HFFc6 (cell line): ENCODE measurements around the gene CYP2U1. TPM values are rescaled to one million over a fixed set of nuclear protein-coding genes. Genes with fewer than 3 reads are reported as not detected.

ENCODE experiments used
- DNase-seq: peaks from one replicate; pipeline ENCODE4 v3.0.0-alpha.2; 2018
- H3K27ac Mint-ChIP-seq: 2 replicates; pipeline ENCODE4 v1.8.0; 2020; ENCODE audit warnings: mild to moderate bottlenecking, mixed read lengths
- H3K27me3 Mint-ChIP-seq: 2 replicates; pipeline ENCODE4 v1.8.0; 2021; ENCODE audit warnings: mild to moderate bottlenecking, moderate library complexity, mixed read lengths; ENCODE audit not compliant: insufficient read depth
- H3K36me3 Mint-ChIP-seq: 2 replicates; pipeline ENCODE4 v1.8.0; 2021; ENCODE audit warnings: low read depth, mixed read lengths
- H3K4me1 Mint-ChIP-seq: 2 replicates; pipeline ENCODE4 v1.8.0; 2020; ENCODE audit warnings: low read depth, mixed read lengths
- H3K4me3 Mint-ChIP-seq: 2 replicates; pipeline ENCODE4 v1.8.0; 2020; ENCODE audit warnings: mild to moderate bottlenecking, moderate library complexity, mixed read lengths
- H3K9me3 Mint-ChIP-seq: 2 replicates; pipeline ENCODE4 v1.8.0; 2020; ENCODE audit warnings: mild to moderate bottlenecking, mixed read lengths
- total RNA-seq, 6 experiments: library from RNA; stranded (reverse); fragmentation: NEBNext Ultra II Directional; extraction: Animal tissue kit (Norgen Biotek cat#: 25700); gene quantifications; 2 replicates in 1 of 6; 3 replicates in 5 of 6; pipeline ENCODE4 v1.2.3, GENCODE V29; 2021
- TF ChIP-seq, protein P1 (sequence below): fragments of 200-600 bp; sonication (generic); IDR thresholded peaks from 2 replicates; pipeline ENCODE4 v1.5.0; 2021; ENCODE audit warnings: antibody characterized with exemption, mild to moderate bottlenecking

Gene CYP2U1
- total RNA-seq, 6 experiments from 2014 or later, result 17.7 to 25.5 (median 21.7) TPM

GRCh38 chr4:107977482-107977881 is 46.1 kb downstream of the CYP2U1 start:
- Mint-ChIP-seq H3K4me3 (no peak overlapping the region), H3K4me1 (peaks cover 2% of the 10 kb centered on the region; the same call in 1 of the 2 replicates)
- TF ChIP-seq, protein P1, sequence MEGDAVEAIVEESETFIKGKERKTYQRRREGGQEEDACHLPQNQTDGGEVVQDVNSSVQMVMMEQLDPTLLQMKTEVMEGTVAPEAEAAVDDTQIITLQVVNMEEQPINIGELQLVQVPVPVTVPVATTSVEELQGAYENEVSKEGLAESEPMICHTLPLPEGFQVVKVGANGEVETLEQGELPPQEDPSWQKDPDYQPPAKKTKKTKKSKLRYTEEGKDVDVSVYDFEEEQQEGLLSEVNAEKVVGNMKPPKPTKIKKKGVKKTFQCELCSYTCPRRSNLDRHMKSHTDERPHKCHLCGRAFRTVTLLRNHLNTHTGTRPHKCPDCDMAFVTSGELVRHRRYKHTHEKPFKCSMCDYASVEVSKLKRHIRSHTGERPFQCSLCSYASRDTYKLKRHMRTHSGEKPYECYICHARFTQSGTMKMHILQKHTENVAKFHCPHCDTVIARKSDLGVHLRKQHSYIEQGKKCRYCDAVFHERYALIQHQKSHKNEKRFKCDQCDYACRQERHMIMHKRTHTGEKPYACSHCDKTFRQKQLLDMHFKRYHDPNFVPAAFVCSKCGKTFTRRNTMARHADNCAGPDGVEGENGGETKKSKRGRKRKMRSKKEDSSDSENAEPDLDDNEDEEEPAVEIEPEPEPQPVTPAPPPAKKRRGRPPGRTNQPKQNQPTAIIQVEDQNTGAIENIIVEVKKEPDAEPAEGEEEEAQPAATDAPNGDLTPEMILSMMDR, result no peak

DNA sequence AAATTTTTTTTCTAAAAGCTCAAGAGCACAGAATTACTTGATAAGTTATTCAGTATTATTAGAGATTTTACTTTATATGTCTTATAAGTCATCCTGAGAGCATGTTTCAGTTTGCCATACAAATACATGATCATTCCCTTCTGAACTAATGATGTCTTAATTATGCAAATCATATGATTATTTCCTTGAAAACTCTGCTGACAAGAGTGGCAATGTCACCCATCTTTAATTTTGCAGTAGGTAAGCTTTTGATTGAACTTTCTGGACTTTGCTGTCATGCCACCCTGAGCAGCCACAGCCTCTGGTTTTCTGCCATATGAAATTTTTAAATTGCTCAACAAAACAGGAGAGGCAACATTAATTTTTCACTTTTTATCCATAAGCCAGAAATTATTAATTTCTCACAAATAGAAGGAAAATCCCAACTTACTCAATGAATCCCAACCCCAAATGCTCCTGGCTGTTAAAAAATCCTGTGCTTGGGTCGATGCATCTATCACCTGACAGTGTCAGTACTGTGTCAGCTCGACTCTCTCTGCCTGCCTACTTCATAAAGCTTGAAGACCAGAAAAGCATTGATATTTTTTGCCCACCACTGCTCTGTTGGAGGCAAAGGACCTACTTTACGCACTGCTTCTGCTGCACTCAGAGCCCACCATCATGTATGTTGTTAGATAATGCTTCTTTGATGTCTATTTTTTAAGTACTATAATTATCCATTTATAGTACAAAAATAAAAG is 46.8 kb downstream of the CYP2U1 start:
- Mint-ChIP-seq H3K4me1 (no peaks in the 10 kb centered on the region), H3K27ac (no peak overlapping the region), H3K27me3 (peaks cover 2% of the 10 kb centered on the region), H3K9me3 (no peaks in the 10 kb centered on the region), H3K36me3 (no peaks in the 10 kb centered on the region), H3K4me3 (no peak overlapping the region)
- DNase-seq, result no peak
- TF ChIP-seq, protein P1, result no peak

More at GRCh38 chr4:107977482-107977881, 46.1 kb downstream of the CYP2U1 start:
- Mint-ChIP-seq H3K36me3 (no peaks in the 10 kb centered on the region), H3K9me3 (no peaks in the 10 kb centered on the region), H3K27ac (no peak overlapping the region), H3K27me3 (peaks cover 2% of the 10 kb centered on the region)
- no peak for DNase-seq

GRCh38 chr4:107978716-107979451 is 47.5 kb downstream of the CYP2U1 start:
- DNase-seq, result no peak
- TF ChIP-seq, protein P1, result no peak
- H3K4me1 Mint-ChIP-seq, result no peaks in the 10 kb centered on the region
- no peak overlapping the region for H3K27ac Mint-ChIP-seq
- no peaks in the 10 kb centered on the region for H3K36me3 Mint-ChIP-seq
- H3K9me3 Mint-ChIP-seq, result no peaks in the 10 kb centered on the region
- H3K27me3 Mint-ChIP-seq, result peaks cover 2% of the 10 kb centered on the region
- no peak overlapping the region for H3K4me3 Mint-ChIP-seq

- Mint-ChIP-seq H3K27me3 (0 out of 2 replicates have a peak, but pooled peaks cover 2% of the 10 kb centered on the region), H3K27ac (no peak overlapping the region), H3K9me3 (no peaks in the 10 kb centered on the region), H3K4me1 (peaks cover 31% of the 10 kb centered on the region), H3K36me3 (no peaks in the 10 kb centered on the region), H3K4me3 (no peak overlapping the region)
- TF ChIP-seq, protein P1, result no peak
- no peak for DNase-seq
These were observed 56.8 kb downstream of the CYP2U1 start for GRCh38 chr4:107987916-107988762.

DNA sequence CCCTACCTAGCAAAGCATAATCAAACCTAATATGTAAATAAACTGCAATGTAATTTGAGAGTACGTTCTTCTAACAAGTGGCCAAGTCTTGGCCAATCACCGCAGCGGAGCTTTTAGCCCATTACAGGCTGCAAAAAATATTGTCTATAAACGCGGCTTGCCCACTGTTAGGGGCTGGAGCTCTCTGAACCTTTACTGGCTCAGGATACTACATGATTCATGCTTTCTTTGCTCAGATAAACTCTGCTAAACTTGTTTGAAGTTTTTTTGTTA is 57.4 kb downstream of the CYP2U1 start:
- Mint-ChIP-seq H3K27ac (no peak overlapping the region), H3K4me1 (peaks cover 35% of the 10 kb centered on the region)
- TF ChIP-seq, protein P1, result no peak

More for the DNA sequence above, 57.4 kb downstream of the CYP2U1 start:
- H3K9me3 Mint-ChIP-seq, result no peaks in the 10 kb centered on the region
- H3K36me3 Mint-ChIP-seq, result no peaks in the 10 kb centered on the region
- no peak for DNase-seq
- 0 out of 2 replicates have a peak, but pooled peaks cover 2% of the 10 kb centered on the region for H3K27me3 Mint-ChIP-seq
- no peak overlapping the region for H3K4me3 Mint-ChIP-seq
